Stimulated activated naive CD8-positive, alpha-beta T cell treated with anti-CD3 and anti-CD28 coated beads, Interleukin-15, Interleukin-2, amounts not matched to agents 100 U/mL and 50 U/mL, for 24 hours (primary cell): ENCODE measurements around the gene PLIN3.
"Not testable (repeated sequence)": the region's sequence is repeated elsewhere in the genome, so short reads cannot be mapped to it uniquely, and the experiment has no call there.

Source experiments
- ATAC-seq: fragments of 150-1000 bp; cut with Tn5 transposase; one replicate; pipeline ENCODE4 v1.10.0; 2021
- DNase-seq: peaks from one replicate; pipeline ENCODE4 v3.0.0; 2021

PLIN3 gene

DNA sequence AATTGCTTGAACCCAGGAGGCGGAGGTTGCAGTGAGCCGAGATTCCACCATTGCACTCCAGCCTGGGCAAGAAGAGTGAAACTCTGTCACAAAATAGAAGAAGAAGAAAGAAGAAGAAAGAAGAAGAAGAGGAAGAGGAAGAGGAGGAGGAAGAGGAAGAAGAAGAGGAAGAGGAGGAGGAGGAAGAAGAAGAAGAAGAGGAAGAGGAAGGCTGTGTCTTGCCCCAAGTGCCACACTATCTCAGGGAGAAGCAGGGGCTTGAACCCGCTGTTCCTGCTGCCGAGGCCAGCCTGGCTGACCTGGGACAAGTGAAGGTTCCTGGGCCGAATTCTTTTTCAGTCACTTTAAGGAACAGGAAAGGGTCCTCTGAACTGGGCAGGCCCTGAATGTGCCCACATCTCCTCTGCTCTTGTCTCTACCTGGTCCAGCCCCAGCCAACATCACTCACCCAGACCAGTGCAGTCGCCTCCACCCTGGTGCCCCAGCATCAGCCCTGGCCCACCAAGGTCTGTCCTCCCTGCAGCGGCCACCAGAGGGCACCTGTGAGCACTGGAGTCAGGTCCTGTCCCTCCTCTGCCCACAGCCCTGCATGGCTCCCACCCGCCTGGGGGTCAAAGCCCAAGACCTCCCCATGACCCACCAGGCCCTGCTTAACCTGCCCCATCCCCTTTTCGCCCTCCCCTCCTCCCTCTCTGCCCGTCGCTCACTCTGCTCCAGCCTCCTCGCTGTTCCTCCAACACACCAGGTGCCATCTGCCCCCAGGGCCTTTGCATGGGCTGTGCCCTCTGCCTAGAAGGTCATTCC is 55.9 kb downstream of the PLIN3 start:
- DNase-seq (peak; percentile 96), ATAC-seq (peak; percentile 74)

DNA sequence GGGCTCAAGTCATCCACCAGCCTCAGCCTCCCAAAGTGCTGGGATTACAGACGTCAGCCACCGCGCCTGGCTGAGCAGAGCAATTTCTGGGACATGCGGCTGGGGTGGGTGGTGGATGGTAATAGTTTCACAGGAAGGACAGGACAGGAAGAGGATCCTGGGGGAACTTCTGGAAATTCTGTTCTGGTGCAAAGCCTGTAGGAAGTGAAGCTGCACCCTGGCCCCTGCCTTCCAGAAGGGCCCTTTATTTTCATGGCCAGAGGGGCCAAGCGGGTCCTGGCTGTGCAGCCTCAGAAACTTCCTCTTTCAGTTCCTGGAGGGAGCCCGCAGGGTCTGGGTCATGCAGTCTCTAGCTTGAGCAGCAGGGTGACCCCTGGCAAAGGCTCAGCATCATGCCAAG is 60.3 kb downstream of the PLIN3 start:
- DNase-seq: no peak
- no peak for ATAC-seq

DNA sequence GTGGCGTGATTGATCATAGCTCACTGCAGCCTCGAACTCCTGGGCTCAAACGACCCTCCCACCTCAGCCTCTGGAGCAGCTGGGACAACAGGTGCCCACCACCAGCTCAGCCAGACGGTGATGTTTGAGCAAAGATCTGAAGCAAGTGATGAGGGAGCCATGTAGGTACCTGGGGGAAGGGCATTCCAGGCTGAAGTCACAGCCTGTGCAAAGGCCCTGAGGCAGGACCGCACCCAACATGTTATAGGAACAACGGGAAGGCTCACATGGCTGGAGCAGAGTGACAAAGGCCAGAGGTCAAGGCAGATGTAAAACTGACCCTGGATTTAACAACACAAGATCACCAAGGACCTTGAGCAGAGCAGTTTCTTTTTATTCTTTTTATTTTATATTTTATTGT is 61.1 kb downstream of the PLIN3 start:
- DNase-seq (no peak), ATAC-seq (no peak)

DNA sequence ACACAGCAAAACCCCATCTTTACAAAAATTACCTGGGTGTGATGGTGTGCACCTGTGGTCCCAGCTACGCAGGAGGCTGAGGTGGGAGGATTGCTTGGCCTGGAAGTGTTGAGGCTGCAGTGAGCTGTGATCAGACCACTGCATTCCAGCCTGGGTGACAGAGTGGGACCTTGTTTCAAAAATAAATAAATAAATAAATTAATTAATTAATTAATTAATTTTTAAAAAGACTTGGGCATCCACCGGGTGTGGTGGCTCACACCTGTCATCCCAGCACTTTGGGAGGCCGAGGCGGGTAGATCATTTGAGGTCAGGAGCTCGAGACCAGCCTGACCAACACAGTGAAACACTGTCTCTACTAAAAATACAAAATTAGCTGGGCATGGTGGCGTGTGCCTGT is 62.3 kb downstream of the PLIN3 start:
- DNase-seq, ATAC-seq: not testable (repeated sequence)

DNA sequence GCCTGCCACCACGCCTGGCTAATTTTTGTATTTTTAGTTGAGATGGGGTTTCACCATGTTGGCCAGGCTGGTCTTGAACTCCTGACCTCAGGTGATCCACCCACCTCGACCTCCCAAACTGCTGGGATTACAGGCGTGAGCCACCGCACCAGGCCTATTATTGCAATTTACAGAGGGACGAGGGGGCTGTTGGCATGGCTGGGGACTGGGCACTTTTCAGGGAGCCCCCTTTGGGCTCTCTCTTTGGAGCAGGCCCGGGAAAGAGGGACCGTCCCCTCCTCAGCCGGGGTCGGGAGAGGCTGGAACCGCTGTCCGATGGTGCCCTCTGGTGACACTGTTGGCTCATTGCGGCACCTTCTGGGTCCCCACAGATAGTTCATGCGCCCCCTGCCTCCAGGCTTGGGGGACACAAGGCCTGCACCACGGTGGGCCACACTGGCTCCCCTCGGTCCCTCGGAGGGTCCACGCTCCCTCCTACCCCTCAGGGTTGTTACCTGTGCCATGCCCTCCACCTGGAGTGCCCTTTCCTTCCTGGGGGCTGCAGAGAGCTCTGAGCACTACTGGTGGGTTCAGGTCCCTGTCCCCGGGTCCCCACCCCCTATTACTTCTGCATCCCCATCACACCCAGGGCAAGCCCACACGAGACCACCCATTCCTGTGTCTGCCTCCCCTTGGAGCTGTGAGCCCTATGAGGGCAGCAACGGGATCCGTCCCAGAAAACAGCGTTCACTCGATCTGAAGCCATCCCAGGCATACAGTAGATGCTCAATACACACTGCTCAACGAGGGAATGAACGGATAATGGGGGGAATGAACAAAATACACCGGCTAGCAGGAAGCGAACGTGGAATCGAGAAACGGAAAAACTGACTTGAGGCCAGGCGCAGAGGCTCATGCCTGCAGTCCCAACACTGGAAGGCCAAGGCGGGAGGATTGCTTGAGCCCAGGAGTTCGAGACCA is 63.5 kb downstream of the PLIN3 start:
- ATAC-seq (peak; percentile 85), DNase-seq (peak; percentile 80)

DNA sequence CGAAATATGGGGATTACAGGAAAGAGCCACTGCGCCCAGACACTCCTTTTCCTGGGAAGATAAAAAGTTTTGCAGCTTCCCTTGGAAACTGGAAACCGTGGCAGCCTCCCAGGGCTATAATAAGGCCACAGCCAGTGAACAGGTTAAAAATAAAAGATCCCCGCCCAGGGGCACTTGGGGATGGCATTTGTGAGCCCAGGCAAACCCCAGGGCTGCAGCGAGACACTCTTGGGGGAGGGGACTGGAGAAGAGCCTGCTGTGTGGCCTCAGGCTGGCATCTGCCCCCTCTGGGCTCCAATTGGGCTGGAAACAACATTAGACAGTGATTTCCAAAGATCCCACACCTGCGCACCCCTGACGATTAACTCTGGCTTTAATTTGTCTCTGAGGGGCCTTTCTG is 64.8 kb downstream of the PLIN3 start:
- DNase-seq (no peak), ATAC-seq (no peak)

DNA sequence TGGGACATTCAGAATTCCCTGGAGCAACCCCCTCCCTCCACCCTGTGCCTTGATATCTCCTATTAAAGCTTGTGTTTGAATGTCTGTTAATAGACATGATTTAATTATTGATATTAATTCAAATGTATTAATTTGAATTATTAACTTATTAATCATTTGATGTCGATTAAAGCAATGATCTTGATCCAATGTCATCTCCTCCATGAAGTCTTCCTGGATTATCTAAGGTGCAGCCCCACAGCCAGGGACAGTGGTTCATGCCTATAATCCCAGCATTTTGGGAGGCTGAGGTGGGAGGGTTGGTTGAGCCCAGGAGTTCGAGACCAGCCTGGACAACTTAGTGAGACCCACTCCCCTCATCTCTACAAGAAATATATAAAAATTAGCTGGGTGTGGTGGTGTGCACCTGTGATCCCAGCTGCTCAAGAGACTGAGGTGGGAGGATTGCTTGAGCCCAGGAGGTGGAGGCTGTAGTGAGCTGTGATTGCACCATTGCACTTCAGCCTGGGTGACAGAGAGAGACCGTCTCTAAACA is 66.3 kb downstream of the PLIN3 start:
- ATAC-seq (no peak), DNase-seq (no peak)

DNA sequence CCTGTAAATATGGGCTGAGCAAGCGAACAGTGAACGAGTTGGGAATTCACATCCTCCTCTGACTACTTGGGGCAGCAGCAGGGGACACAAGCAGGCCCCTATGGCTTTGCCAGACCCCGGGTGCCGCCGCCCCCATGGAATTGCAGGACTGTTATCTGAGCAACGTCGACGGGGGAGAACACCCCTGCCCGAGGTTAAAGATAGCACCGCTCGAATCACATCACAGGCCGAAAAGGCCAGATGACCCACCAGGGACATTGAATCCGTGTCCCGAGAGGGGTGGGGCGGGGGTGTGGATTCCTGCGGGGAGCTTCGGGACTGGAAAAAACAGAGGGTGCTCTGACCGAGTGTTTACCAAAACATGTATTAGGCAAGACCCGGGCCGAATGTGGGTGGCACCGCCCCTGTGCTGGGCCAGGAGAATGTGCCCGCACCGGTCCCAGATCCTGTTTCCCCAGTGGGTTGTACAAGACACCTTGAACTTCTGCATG is 66.8 kb downstream of the PLIN3 start:
- no peak for ATAC-seq

DNA sequence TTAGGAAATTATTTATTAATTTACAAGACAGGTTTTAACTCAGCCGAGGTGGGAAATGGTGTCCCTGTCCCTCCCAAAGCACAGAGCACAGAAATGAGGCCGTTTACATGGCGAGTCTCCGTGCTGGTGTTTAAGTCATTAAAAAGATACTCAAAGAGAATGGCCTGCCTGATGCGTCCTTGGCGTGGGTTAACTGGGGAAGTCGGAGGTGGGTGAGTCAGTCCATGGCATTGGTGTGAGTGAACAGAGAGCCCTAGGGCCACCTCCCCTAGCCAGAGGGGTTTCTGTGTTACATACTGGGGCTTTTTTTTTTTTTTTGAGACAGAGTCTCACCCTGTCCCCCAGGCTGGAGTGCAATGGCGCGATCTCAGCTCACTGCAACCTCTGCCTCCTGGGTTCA is 72.1 kb downstream of the PLIN3 start:
- DNase-seq: no peak
- ATAC-seq: no peak

More for the DNA sequence above, 66.8 kb downstream of the PLIN3 start:
- DNase-seq: no peak

DNA sequence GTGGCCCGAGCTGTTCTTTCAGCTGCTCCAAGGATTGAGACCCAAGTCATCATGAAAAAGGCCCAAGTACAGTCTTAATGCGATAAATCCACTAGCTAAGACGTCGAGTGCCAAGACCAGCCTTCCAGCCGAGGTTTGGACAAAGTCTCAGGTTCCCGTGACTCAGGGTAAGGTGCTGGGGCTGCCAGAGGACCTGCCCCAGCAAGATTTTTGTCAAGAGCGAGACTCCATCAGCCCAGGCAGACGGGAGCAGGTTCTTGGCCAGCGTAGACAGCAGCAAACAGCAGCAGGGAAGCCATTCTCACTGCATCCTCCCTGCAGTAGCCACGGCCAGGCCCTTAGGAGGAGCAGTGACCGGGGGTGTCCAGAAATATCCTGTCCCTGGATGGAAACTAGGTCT is 72.5 kb downstream of the PLIN3 start:
- ATAC-seq (no peak), DNase-seq (no peak)

DNA sequence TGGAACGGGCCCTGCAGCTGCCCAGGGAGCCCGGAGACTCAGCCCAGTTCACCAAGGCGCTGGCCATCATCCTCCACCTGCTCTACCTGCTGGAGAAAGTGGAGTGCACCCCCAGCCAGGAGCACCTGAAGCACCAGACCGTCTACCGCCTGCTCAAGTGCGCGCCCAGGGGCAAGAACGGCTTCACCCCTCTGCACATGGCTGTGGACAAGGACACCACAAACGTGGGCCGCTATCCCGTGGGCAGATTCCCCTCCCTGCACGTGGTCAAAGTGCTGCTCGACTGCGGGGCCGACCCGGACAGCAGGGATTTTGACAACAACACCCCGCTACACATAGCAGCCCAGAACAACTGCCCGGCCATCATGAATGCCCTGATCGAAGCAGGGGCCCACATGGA is 74.2 kb downstream of the PLIN3 start:
- not testable (repeated sequence) for DNase-seq, ATAC-seq

DNA sequence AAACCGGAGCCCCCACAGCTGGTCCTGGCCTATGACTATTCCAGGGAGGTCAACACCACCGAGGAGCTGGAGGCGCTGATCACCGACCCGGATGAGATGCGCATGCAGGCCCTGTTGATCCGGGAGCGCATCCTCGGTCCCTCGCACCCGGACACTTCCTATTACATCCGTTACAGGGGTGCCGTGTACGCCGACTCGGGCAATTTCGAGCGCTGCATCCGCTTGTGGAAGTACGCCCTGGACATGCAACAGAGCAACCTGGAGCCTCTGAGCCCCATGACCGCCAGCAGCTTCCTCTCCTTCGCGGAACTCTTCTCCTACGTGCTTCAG is 74.6 kb downstream of the PLIN3 start:
- ATAC-seq, DNase-seq: not testable (repeated sequence)

DNA sequence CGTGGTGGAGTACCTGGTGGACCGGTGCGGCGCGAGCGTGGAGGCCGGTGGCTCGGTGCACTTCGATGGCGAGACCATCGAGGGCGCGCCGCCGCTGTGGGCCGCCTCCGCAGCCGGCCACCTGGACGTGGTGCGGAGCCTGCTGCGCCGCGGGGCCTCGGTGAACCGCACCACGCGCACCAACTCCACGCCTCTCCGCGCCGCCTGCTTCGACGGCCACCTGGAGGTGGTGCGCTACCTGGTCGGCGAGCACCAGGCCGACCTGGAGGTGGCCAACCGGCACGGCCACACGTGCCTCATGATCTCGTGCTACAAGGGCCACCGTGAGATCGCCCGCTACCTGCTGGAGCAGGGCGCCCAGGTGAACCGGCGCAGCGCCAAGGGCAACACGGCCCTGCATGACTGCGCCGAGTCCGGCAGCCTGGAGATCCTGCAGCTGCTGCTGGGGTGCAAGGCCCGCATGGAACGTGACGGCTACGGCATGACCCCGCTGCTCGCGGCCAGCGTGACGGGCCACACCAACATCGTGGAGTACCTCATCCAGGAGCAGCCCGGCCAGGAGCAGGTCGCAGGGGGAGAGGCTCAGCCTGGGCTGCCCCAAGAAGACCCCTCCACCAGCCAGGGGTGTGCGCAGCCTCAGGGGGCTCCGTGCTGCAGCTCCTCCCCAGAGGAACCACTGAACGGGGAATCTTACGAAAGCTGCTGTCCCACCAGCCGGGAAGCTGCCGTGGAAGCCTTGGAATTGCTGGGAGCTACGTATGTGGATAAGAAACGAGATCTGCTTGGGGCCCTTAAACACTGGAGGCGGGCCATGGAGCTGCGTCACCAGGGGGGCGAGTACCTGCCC is 75.2 kb downstream of the PLIN3 start:
- not testable (repeated sequence) for DNase-seq

DNA sequence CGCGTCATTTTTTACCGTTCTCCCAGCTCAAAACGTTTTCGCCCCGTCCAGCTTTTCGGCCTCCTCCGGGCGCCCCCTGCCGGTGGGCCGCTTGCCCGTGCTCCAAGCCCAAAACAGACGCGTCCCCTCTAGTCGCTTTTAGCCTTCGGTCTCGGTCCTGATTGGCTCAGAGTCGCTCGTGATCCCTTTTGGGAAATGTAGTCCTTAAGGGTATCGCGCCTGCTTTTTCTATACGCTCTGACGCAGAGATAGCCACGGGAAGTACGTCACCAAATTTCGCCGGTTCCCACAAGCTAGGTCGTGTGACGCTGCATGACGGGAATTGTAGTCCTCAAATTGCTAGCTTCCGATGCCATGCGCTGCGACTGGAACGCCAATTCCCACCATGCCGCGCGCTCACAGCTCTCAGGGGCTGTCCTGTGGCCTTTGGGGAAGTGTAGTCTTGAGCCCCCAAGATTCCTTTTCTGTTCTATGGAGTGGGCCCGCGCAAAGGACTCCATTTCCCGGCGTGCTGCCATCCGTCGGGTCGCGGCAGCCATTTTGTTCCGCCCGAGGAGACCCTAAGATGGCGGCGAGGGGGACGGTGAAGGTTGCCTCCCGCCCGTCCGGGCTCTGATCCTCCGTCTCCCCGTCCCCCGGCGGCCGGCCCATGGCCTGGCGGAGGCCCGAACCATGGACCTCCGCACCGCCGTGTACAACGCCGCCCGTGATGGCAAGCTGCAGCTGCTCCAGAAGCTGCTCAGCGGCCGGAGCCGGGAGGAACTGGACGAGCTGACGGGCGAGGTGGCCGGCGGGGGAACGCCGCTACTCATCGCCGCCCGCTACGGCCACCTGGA is 76.1 kb downstream of the PLIN3 start, which contains the start of gene FEM1A:
TSS of gene FEM1A (plus strand) at position 552 of the 836 bp plus-strand sequence. CDS start at position 673, 121 bp downstream.
- peak; percentile 99 for DNase-seq
- ATAC-seq: peak; percentile 98

More for the DNA sequence above, 75.2 kb downstream of the PLIN3 start:
- ATAC-seq: not testable (repeated sequence)
